K562 (cell line): ENCODE results near the gene ASMTL. TPM values are rescaled to one million over a fixed set of nuclear protein-coding genes. Genes with fewer than 3 reads are reported as not detected.

Experiments
- BHLHE40 ChIP-seq: IDR thresholded peaks from 2 replicates; pipeline ENCODE4 v1.6.1; 2011; ENCODE audit warnings: low read length, improper control_type of control experiment
- CTBP1 ChIP-seq: fragments of 450-650 bp; IDR thresholded peaks from 2 replicates; pipeline ENCODE4 v1.6.1; 2016; ENCODE audit warnings: borderline replicate concordance
- DIDO1 ChIP-seq: fragments of 450-650 bp; IDR thresholded peaks from 2 replicates; pipeline ENCODE4 v1.6.1; 2016; ENCODE audit warnings: low read depth, missing biosample characterization, missing genetic modification characterization
- E2F3 ChIP-seq: fragments of 250-450 bp; sonication (Bioruptor Pico); IDR thresholded peaks from 2 replicates; pipeline ENCODE4 v1.4.0; 2020; ENCODE audit warnings: mild to moderate bottlenecking
- E2F5 ChIP-seq: sonication (generic); formaldehyde crosslinking; IDR thresholded peaks from 2 replicates; pipeline ENCODE4 v1.8.0; 2022; ENCODE audit warnings: mild to moderate bottlenecking, missing genetic modification reagents
- ELK1 ChIP-seq: sonication (generic); formaldehyde crosslinking; IDR thresholded peaks from 2 replicates; pipeline ENCODE4 v1.8.1; 2022; ENCODE audit warnings: missing genetic modification reagents
- FUS ChIP-seq: fragments of 200-400 bp; formaldehyde crosslinking; optimal IDR thresholded peaks from 2 replicates; pipeline ENCODE3; 2017; ENCODE audit warnings: low read depth, low read length
- HNRNPUL1 ChIP-seq: fragments of 200-400 bp; formaldehyde crosslinking; IDR thresholded peaks from 2 replicates; pipeline ENCODE4 v1.6.1; 2017; ENCODE audit warnings: low read length
- HSF4 ChIP-seq: fragments of 250-450 bp; sonication (Bioruptor Pico); IDR thresholded peaks from 2 replicates; pipeline ENCODE4 v2.1.2; 2022; ENCODE audit warnings: mild to moderate bottlenecking, moderate library complexity, borderline replicate concordance
- IFI16 ChIP-seq: fragments of 250-450 bp; sonication (Bioruptor Pico); IDR thresholded peaks from 2 replicates; pipeline ENCODE4 v2.1.2; 2022; ENCODE audit warnings: mild to moderate bottlenecking, inconsistent platforms
- MCM3 ChIP-seq: fragments of 450-650 bp; IDR thresholded peaks from 2 replicates; pipeline ENCODE4 v1.6.1; 2016
- MYNN ChIP-seq, 2 experiments: sonication (generic); formaldehyde crosslinking in 1 of 2; IDR thresholded peaks; 2 replicates each; pipeline versions ENCODE4 v1.5.0 to v1.6.1; 2016 to 2020; ENCODE audit warnings: antibody characterized with exemption in 1 of 2, missing genetic modification reagents in 1 of 2
- NR3C1 ChIP-seq: sonication (generic); formaldehyde crosslinking; IDR thresholded peaks from 2 replicates; pipeline ENCODE4 v1.8.1; 2022; ENCODE audit warnings: missing genetic modification reagents
- NR4A1 ChIP-seq, 2 experiments: fragments of 250-450 bp in 1 of 2; fragments of 450-650 bp in 1 of 2; sonication (Bioruptor Pico) in 1 of 2; IDR thresholded peaks; 2 replicates each; pipeline versions ENCODE4 v1.4.0 to v1.6.1; 2016 to 2020; ENCODE audit warnings: mild to moderate bottlenecking in 2 of 2, missing compliant biosample characterization in 1 of 2, missing genetic modification characterization in 1 of 2, moderate library complexity in 1 of 2
- POLR2H ChIP-seq: IDR thresholded peaks from 2 replicates; pipeline ENCODE4 v1.6.1; 2016; ENCODE audit warnings: missing genetic modification characterization, low read depth, mild to moderate bottlenecking, control low read depth, missing compliant biosample characterization, moderate library complexity
- PPARD ChIP-seq: fragments of 250-450 bp; sonication (Bioruptor Pico); IDR thresholded peaks from 2 replicates; pipeline ENCODE4 v1.8.0; 2022; ENCODE audit warnings: inconsistent platforms, mild to moderate bottlenecking, moderate library complexity
- SIN3B ChIP-seq: fragments of 450-650 bp; IDR thresholded peaks from 2 replicates; pipeline ENCODE4 v1.6.1; 2017; ENCODE audit warnings: low read depth, mild to moderate bottlenecking, moderate library complexity
- SMARCE1 ChIP-seq: fragments of 450-650 bp; IDR thresholded peaks from 2 replicates; pipeline ENCODE4 v1.7.1; 2016; ENCODE audit warnings: mild to moderate bottlenecking
- SNRNP70 ChIP-seq: fragments of 200-400 bp; formaldehyde crosslinking; optimal IDR thresholded peaks from 2 replicates; pipeline ENCODE3; 2017; ENCODE audit warnings: low read depth, low read length
- TRIM25 ChIP-seq: fragments of 450-650 bp; IDR thresholded peaks from 2 replicates; pipeline ENCODE4 v1.7.0; 2016; ENCODE audit warnings: borderline replicate concordance
- USF2 ChIP-seq: sonication (generic); formaldehyde crosslinking; IDR thresholded peaks from 2 replicates; pipeline ENCODE4 v1.5.0; 2020; ENCODE audit warnings: missing genetic modification reagents
- ZBTB7A ChIP-seq: IDR thresholded peaks from 2 replicates; pipeline ENCODE4 v1.6.1; 2011; ENCODE audit warnings: low read depth, mild to moderate bottlenecking, low read length, moderate library complexity, borderline replicate concordance; ENCODE audit not compliant: control insufficient read depth
- ZC3H8 ChIP-seq: fragments of 450-650 bp; IDR thresholded peaks from 2 replicates; pipeline ENCODE4 v1.6.1; 2017
- ZNF121 ChIP-seq: sonication (generic); formaldehyde crosslinking; conservative IDR thresholded peaks from 2 replicates; pipeline ENCODE4 v1.8.0; 2022; ENCODE audit warnings: missing genetic modification reagents
- ZNF511 ChIP-seq: sonication (generic); formaldehyde crosslinking; IDR thresholded peaks from 2 replicates; pipeline ENCODE4 v1.8.0; 2022; ENCODE audit warnings: mild to moderate bottlenecking, missing genetic modification reagents
- ZNF830 ChIP-seq: fragments of 250-450 bp; sonication (Bioruptor Pico); IDR thresholded peaks from 2 replicates; pipeline ENCODE4 v1.5.0; 2021; ENCODE audit warnings: mild to moderate bottlenecking
- polyA plus RNA-seq, 8 experiments: library from polyadenylated mRNA; depleted of rRNA in 4 of 8; stranded (reverse) in 5 of 8; unstranded in 3 of 8; fragments of >200 nt; fragmentation: Nextera tagmentation in 2 of 8; fragmentation: Illumina TruSeq in 1 of 8; extraction: Ambion mirVana in 2 of 8; extraction: Trizol in 1 of 8; gene quantifications; 2 replicates each; pipeline versions ENCODE4 v1.2.1 to v1.2.3, GENCODE V29; 2011 to 2014; ENCODE audit warnings: inconsistent platforms in 1 of 8, missing spikeins in 1 of 8
- total RNA-seq, 7 experiments: library from RNA; depleted of rRNA in 6 of 7; stranded (reverse); fragments of >200 nt in 6 of 7; fragmentation: Illumina TruSeq in 2 of 7; extraction: Trizol in 2 of 7; gene quantifications; 2 replicates each; pipeline versions ENCODE4 v1.2.1 to v1.2.3, GENCODE V29; 2011 to 2021; ENCODE audit warnings: low replicate concordance in 1 of 7

ASMTL gene
- total and polyA plus RNA-seq, 9 of the 15 experiments (the other 6 are each of a cell fraction or from before 2014, with no cell fraction given) = 0.56 to 20.6 (median 7.6) TPM

GRCh38 chrX:1477801-1478458 lies 25.2 kb upstream of the ASMTL start (continued):
- TF ChIP-seq IFI16 (no peak), ZC3H8 (no peak), SIN3B (no peak), BHLHE40 (no peak; the same call in 1 of the 2 replicates), SMARCE1 (peak; percentile 90; the same call in 1 of the 2 replicates), NR4A1 (CRISPR knock-in tag; IDR thresholded peaks at IDR 0.05) (no peak), NR4A1 (tag; IDR thresholded peaks at IDR 0.05) (no peak), TRIM25 (no peak), MCM3 (no peak), HNRNPUL1 (no peak), USF2 (no peak), E2F5 (CRISPR knock-in tag) (no peak), ZNF511 (CRISPR knock-in tag) (no peak), MYNN (IDR thresholded peaks at IDR 0.05) (peak; percentile 49; the same call in 1 of the 2 replicates), MYNN (CRISPR knock-in tag; IDR thresholded peaks at IDR 0.05) (no peak), E2F3 (CRISPR knock-in tag) (no peak), NR3C1 (CRISPR knock-in tag) (no peak), PPARD (CRISPR knock-in tag) (no peak), HSF4 (CRISPR knock-in tag) (no peak), POLR2H (no peak), DIDO1 (tag) (no peak), SNRNP70 (no peak), ELK1 (no peak), ZNF121 (no peak; the same call in 1 of the 2 replicates), FUS (no peak), ZBTB7A (no peak), CTBP1 (peak; percentile 74; the same call in 1 of the 2 replicates), ZNF830 (no peak)
